Fibroblast of upper back skin (primary cell): ENCODE results near the gene MTAP.
A peak's percentile ranks its signal among the peaks of the same experiment; 100 is the strongest.

Experiments used
- DNase-seq: peaks from one replicate; pipeline ENCODE4 v3.0.0-alpha.2; 2013

Gene MTAP

GRCh38 chr9:21802418-21803000 is at the start of gene MTAP:
Gene MTAP (plus strand): TSS chr9:21802636. CDS start chr9:21802749, 113 bp downstream.
- peak; percentile 95 for DNase-seq

- no peak for DNase-seq
Measured at GRCh38 chr9:21753523-21753922, 48.9 kb upstream of the MTAP start.

DNA sequence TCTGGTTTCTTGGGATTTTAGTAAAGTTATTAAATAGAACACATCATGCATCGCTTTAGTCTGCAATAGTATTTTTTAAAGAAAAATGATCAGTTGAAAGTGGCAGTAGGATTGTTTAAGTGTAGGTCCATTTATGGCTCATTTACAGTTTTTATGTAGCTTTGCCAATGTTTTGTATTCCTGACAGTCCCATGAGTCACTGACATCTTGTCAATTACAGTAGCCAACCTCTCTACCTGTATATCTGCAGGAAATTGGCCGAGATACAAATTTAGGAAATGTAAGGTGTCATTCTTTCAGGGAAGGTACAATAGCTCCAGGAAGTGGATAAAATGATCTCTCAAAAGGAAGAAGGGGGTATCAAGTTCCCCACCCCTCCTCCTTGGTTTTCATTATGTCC is 47.7 kb upstream of the MTAP start:
- DNase-seq = no peak

DNA sequence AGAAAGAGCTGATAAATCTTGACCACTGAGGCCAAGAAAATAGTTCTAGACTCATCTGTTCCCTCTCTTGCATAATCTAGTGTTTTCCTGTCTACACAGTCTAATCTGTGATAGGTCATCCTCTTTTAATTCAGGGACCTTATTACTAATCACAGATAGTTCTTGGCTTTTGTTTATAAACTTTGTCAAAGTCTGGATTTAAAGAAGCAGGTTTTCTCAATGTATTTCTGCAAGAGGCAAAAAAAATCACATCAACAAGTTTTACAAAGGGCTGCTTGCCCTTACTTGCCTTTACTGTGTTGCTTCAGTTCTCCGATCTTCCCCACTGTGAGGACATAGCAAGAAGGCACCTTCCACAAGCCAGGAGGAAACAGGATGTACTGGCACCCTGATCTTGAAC is 43.9 kb upstream of the MTAP start:
- no peak for DNase-seq

GRCh38 chr9:21761309-21761901 is 41.0 kb upstream of the MTAP start:
- DNase-seq = no peak

DNA sequence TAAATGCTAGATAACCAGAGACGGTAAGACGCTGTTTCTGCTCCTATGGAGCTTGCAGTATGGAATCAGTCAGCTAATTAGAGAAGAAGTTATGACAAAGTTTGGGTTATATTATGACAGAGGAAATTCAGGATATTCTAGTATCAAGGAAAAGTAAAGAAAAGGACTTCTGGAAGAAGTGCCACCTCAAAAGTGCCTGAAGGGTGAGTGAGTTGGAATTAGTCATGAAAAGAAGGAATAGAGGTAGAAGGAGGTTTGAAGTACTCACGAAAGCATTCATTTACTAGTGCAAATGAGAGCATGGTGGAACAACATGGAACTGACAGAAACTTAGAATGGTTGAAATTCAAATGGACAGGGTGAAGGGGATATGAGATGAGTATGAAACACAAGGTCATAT is 40.4 kb upstream of the MTAP start:
- no peak for DNase-seq

GRCh38 chr9:21764846-21765245 is 37.6 kb upstream of the MTAP start:
- peak; percentile 84 for DNase-seq

DNA sequence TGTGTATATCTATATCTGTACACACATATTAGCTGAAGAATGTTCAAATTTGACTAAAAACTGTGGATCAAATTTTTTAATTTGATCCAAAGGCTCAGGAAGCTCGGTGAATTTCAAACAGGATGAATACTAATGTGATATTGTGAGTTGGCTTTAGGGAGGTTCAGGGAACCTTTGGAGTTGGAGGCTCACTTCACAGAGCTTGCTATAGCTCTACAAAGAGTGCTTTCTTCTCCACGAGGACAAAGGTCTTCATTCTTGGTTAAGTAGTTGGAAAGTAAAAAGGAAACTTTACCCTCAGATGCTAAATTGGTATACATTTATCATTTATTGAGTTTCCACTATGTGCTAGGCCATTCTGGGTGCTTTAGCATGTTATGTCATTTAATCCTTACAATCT is 36.3 kb upstream of the MTAP start:
- DNase-seq = no peak

GRCh38 chr9:21770871-21771560 is 31.4 kb upstream of the MTAP start:
- peak; percentile 88 for DNase-seq

- DNase-seq = peak; percentile 98
Measured at GRCh38 chr9:21777701-21778100, 24.7 kb upstream of the MTAP start.

DNA sequence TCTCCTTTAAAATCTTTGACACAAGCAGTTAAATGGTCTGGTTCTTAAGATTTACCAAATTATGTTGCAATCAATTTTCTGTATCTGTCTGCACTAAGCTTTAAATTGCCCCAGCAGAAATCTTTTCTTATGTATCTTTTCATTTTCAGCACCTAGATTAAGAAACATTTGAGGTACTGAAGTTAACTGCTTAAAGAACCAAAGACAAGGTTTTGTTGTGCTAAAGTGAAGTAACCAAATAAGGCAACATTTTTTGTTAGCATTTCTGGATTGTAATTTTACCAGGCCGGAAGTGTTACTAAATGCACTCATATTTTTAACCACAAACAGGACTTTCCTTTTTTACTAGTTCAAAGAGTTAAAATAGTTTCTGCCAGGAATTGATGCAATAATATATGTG is 24.1 kb upstream of the MTAP start:
- peak; percentile 82 for DNase-seq

GRCh38 chr9:21779397-21779796 is 23.0 kb upstream of the MTAP start:
- peak; percentile 42 for DNase-seq

DNA sequence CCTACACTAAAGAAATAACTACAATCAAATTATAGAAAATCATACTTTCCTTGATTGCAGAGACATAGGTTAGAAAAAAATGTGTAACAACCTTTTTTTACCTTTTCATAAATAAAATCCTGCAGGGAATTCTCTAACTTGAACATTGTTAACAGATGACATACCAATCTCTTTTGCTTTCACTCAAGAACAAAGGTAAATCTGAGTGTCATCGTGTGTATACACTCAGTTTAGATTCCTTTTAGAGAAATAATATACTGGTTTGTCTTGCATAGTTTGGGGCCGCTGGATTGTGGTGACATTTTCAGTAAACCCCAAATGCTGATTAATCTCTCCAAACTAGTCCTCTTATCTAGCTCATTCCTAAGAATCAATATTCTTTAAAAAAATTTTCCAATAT is 20.8 kb upstream of the MTAP start:
- no peak for DNase-seq

GRCh38 chr9:21782205-21782604 is 20.2 kb upstream of the MTAP start:
- no peak for DNase-seq

DNA sequence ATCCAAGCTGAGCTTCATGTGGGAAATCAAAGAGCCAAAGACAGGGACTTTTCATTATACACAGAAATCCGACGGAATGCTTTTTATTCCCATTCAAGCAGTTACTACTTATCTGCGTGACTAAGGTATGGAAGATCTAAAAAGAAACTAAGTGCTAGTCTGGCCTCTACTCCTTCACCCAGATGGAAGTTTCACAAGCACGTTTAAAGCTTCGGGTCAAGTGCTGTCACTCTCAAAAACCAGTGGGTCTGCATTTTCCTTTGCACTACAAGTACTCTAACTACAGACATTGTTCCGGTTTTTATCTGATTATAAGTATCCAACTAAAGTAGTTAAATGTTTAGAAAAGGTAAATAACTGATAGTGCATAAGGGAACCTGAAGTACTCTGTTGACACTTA is 13.7 kb upstream of the MTAP start:
- DNase-seq = no peak

- peak; percentile 91 for DNase-seq
Measured at GRCh38 chr9:21789541-21790037, 12.8 kb upstream of the MTAP start.

DNA sequence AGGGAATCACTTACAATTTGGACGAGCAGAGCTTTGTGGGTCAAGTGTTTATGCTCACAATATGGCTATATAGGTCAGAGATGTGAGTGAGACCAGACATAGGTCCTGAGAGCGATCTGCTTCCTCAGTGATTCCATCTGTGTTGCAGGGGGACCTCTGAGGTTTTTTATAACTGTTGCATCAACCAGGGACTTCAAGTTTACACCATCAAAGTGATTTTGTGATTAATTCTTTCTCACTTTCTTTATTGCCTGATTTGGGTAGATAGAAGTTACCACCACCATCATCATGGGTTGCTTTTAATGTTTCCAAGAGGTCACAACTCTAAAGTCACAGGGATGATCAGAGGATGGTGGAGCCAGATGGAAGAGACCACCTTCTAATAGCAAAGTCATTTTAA is 7.0 kb upstream of the MTAP start:
- no peak for DNase-seq

- DNase-seq = peak; percentile 81
Measured at GRCh38 chr9:21796768-21797167, 5.7 kb upstream of the MTAP start.

GRCh38 chr9:21800931-21801682 is 1.3 kb upstream of the MTAP start:
- DNase-seq = no peak

DNA sequence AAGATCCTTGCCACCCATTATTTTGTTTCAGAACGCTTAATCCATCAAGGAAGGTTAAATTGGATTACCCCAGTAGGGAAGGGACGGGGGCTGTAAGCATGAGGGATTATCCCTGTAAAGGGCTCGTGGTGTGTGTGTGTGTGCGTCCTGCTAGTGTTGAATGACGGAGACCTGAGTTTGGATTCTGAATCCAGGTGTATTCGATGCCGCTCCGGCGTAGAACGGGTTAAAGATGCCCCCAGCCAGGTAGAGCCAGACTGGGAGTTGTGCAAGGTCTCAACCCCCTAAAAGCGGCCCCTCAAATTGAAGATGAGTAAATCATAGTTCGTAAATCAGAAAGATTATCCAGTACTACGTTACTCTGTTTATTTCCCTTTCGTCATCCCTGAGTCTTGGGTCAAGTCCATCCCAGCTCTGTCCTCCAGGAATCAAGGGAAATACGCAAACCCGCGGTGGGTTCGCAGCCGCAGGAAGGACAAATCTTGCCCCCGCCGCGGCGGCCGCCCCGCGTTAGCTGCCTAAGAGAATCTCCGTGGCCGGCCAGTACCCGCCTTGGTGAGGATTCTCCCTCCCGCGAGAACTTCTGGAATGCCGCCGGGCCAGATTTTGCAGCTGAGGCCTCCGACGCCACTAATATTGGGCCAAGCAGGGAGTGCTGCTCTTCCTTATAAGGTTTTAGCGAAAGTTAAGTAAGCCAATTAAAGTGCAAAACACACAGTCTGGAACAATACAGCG is 586 bp upstream of the MTAP start:
- peak; percentile 86 for DNase-seq

DNA sequence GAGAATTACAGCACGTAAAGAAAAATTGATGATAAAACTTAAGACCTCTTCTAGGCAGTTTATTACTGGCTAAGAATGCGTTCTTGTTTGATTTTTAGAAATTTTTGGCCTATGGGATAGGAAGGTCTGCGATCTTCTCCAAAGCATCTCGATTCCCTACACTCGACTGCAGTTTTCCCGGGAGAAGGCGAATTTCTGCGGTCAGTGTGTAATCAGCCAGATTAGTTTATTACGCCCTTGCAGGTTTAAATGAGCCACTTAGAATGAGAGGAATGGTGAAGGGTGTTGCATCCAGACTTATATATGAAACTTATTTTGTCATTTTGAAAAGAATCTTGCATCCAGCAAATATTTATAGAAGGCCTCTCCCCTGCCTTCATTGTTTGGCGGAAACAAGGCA is 1.2 kb downstream of the MTAP start:
- DNase-seq = no peak

DNA sequence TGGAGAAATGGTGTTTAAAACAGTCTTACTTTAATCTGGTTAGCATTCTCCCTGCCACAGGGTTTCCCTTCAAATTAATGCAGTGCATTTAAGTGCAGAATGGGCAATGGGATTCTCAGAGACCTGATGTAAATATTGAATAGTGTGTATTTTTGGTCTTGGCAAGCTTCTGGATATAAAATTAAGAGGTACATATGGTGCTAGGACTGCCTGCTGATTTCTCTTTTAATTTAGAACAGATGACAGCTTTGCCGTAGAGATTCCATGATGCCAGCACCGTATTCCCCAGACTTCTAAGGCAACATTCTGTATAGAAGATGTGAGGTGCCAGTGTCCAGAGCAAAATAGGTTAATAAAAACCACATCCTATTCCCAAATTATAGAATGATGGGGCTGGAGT is 1.9 kb downstream of the MTAP start:
- no peak for DNase-seq

GRCh38 chr9:21804791-21805190 is 2.4 kb downstream of the MTAP start:
- no peak for DNase-seq
